Mesendoderm (in vitro differentiated cells): ENCODE measurements around the gene WEE2.

ENCODE experiments used
- DNase-seq: peaks from one replicate; pipeline ENCODE4 v3.0.0; 2013
- H2AK5ac ChIP-seq: 2 replicates; pipeline ENCODE4 v1.6.1; 2013; ENCODE audit warnings: low read length, inconsistent platforms
- H2BK120ac ChIP-seq: 2 replicates; pipeline ENCODE4 v1.6.1; 2013; ENCODE audit warnings: low read depth, mild to moderate bottlenecking, low read length, moderate library complexity, mixed read lengths
- H2BK15ac ChIP-seq: replicated peaks from 2 replicates; pipeline ENCODE4 v1.6.1; 2013; ENCODE audit warnings: low read depth, mild to moderate bottlenecking, moderate library complexity
- H2BK5ac ChIP-seq: 2 replicates; pipeline ENCODE4 v1.6.1; 2013; ENCODE audit warnings: low read length, inconsistent platforms
- H3K18ac ChIP-seq: 2 replicates; pipeline ENCODE4 v1.6.1; 2013; ENCODE audit warnings: mild to moderate bottlenecking, low read length, mixed read lengths
- H3K23ac ChIP-seq: one replicate; pipeline ENCODE4 v1.6.1; 2013; ENCODE audit warnings: low read length
- H3K27ac ChIP-seq: 2 replicates; pipeline ENCODE4 v1.5.1; 2013; ENCODE audit warnings: low read depth, mild to moderate bottlenecking, inconsistent platforms, low read length, moderate library complexity
- H3K27me3 ChIP-seq: 2 replicates; pipeline ENCODE4 v1.6.1; 2013; ENCODE audit warnings: low read length, control low read depth, mild to moderate bottlenecking, inconsistent platforms; ENCODE audit not compliant: insufficient read depth, poor library complexity
- H3K36me3 ChIP-seq: 2 replicates; pipeline ENCODE4 v1.6.1; 2013; ENCODE audit warnings: low read length, inconsistent platforms; ENCODE audit not compliant: control insufficient read depth, insufficient read depth
- H3K4ac ChIP-seq: one replicate; pipeline ENCODE4 v1.6.1; 2013; ENCODE audit warnings: low read depth, mild to moderate bottlenecking, low read length, moderate library complexity
- H3K4me1 ChIP-seq: 2 replicates; pipeline ENCODE4 v1.6.1; 2013; ENCODE audit warnings: low read depth, low read length, inconsistent platforms; ENCODE audit not compliant: control insufficient read depth
- H3K4me2 ChIP-seq: 2 replicates; pipeline ENCODE4 v1.6.1; 2013; ENCODE audit warnings: low read length
- H3K4me3 ChIP-seq: 2 replicates; pipeline ENCODE4 v1.5.1; 2013; ENCODE audit warnings: mild to moderate bottlenecking, low read length
- H3K56ac ChIP-seq: one replicate; pipeline ENCODE4 v1.6.1; 2013; ENCODE audit warnings: low read length
- H3K79me1 ChIP-seq: 2 replicates; pipeline ENCODE4 v1.6.1; 2013; ENCODE audit warnings: low read length, inconsistent platforms
- H3K79me2 ChIP-seq: 2 replicates; pipeline ENCODE4 v1.6.1; 2013; ENCODE audit warnings: mild to moderate bottlenecking, low read length; ENCODE audit not compliant: control insufficient read depth, insufficient read depth
- H3K9ac ChIP-seq: 2 replicates; pipeline ENCODE4 v1.6.1; 2013; ENCODE audit warnings: low read length, inconsistent platforms
- H4K5ac ChIP-seq: one replicate; pipeline ENCODE4 v1.6.1; 2013; ENCODE audit warnings: low read length
- H4K8ac ChIP-seq: one replicate; pipeline ENCODE4 v1.6.1; 2013; ENCODE audit warnings: low read depth, mild to moderate bottlenecking, control low read depth, low read length, moderate library complexity
- WGBS: extraction: QIAGEN DNeasy Blood & Tissue Kit; methylation state at CpG from one replicate; pipeline ENCODE4 v1.1.7; 2013; ENCODE audit warnings: low lambda C conversion rate, missing lambda C conversion rate; ENCODE audit not compliant: insufficient coverage; ENCODE audit errors: extremely low coverage; 5-methylcytosine and 5-hydroxymethylcytosine counted together

The WEE2 gene

GRCh38 chr7:141715018-141715417 is 6.9 kb downstream of the WEE2 start:
- no peak overlapping the region for H4K5ac ChIP-seq
- no peaks in the 10 kb centered on the region for H3K4me1 ChIP-seq
- no peaks in the 10 kb centered on the region for H3K36me3 ChIP-seq
- no peak overlapping the region for H3K56ac ChIP-seq
- H3K23ac ChIP-seq: no peak overlapping the region
- no peak overlapping the region for H3K4me2 ChIP-seq
- H2BK15ac ChIP-seq: no peak overlapping the region
- no peak overlapping the region for H2BK120ac ChIP-seq
- WGBS: no CpG with 5 or more reads among the region's 4 CpGs
- no peak overlapping the region for H3K9ac ChIP-seq
- H3K27ac ChIP-seq: no peak overlapping the region
- H2BK5ac ChIP-seq: no peak overlapping the region
- no peak overlapping the region for H3K18ac ChIP-seq
- no peaks in the 10 kb centered on the region for H3K79me2 ChIP-seq
- H3K4ac ChIP-seq: no peak overlapping the region
- no peak for DNase-seq
- H3K4me3 ChIP-seq: no peak overlapping the region
- no peak overlapping the region for H2AK5ac ChIP-seq
- H3K27me3 ChIP-seq: no peaks in the 10 kb centered on the region
- no peak overlapping the region for H4K8ac ChIP-seq
- H3K79me1 ChIP-seq: no peaks in the 10 kb centered on the region

DNA sequence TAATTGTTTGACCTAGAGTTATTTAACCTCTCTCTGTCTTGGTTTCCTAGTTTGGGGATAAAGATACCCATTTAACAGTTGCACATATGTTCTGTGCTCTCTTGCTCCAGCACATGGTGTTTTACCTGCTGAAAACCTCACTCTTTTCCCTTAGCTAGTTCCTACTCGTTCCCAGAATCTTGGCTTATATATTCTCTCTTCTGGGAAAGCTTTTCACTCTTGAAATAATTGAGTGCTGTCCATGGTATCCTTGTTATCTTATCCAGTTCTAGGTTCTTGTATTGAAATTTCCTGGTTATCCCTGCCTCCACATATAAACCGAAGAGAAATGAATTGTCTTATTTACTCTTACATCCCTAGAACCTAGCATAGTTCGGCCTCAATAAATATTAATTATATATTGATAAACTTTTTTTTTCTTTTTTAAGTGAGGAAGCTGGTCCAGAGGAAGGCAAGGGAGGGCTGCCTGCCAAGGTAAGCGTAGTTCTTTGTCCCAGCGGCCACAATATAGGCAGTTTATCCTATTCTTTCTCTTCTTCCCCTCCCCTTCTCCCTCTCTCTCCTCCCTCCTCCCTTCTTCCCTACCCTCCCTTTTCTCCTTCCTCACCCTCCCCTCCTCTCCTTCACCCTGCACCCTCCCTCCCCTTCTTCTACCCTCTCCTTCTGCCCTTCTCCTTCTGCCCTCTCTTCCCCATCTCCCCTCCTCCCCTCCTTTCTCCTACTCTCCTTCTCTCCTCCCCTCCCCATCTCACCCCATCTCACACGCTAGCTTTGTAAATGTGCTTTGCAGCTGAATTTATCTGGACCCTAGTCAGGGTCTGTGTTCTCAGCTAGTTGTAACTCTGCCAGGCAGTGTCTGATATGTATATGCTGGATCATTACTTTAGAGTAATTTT is 7.9 kb downstream of the WEE2 start:
- Histone ChIP-seq H3K4me3 (no peak overlapping the region), H3K4me1 (no peaks in the 10 kb centered on the region), H3K79me2 (no peaks in the 10 kb centered on the region), H3K27me3 (no peaks in the 10 kb centered on the region), H2BK5ac (no peak overlapping the region), H3K4ac (no peak overlapping the region), H3K27ac (no peak overlapping the region), H3K4me2 (no peak overlapping the region), H2BK15ac (no peak overlapping the region), H3K23ac (no peak overlapping the region), H4K5ac (no peak overlapping the region), H2BK120ac (no peak overlapping the region), H3K79me1 (no peaks in the 10 kb centered on the region), H3K18ac (no peak overlapping the region), H3K56ac (no peak overlapping the region), H3K9ac (no peak overlapping the region), H3K36me3 (no peaks in the 10 kb centered on the region), H2AK5ac (no peak overlapping the region), H4K8ac (no peak overlapping the region)
- DNase-seq: no peak
- no CpG with 5 or more reads among the region's 6 CpGs for WGBS

DNA sequence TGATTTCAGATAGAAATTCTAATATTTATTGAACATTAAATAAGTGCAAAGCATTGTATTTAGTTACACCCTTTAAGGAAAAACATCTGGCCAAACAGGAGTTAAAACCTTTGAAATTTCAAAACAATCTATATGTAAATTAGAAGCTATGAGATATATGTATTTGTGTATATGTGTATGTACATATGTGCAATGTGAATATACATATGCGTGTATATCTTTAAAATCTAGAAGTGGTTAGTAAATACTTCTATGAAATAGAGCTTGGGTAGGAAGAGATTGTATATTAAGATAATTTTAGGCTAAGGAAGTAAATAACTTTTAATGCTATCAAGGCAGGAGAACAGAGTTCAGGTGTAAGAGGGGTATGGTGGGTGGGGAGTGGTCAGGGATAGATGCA is 9.3 kb downstream of the WEE2 start:
- no peak overlapping the region for H2AK5ac ChIP-seq
- H3K4me2 ChIP-seq: no peak overlapping the region
- no peak overlapping the region for H2BK120ac ChIP-seq
- H3K36me3 ChIP-seq: no peaks in the 10 kb centered on the region
- WGBS: no CpG with 5 or more reads among the region's 1 CpG
- no peak overlapping the region for H3K4ac ChIP-seq
- no peak overlapping the region for H2BK5ac ChIP-seq
- H3K56ac ChIP-seq: no peak overlapping the region
- H3K27me3 ChIP-seq: no peaks in the 10 kb centered on the region
- H3K79me1 ChIP-seq: no peaks in the 10 kb centered on the region
- H3K79me2 ChIP-seq: no peaks in the 10 kb centered on the region
- no peak overlapping the region for H2BK15ac ChIP-seq
- H3K4me1 ChIP-seq: no peaks in the 10 kb centered on the region
- no peak overlapping the region for H3K23ac ChIP-seq
- H4K8ac ChIP-seq: no peak overlapping the region
- no peak overlapping the region for H3K4me3 ChIP-seq
- H3K9ac ChIP-seq: no peak overlapping the region
- no peak for DNase-seq
- no peak overlapping the region for H3K27ac ChIP-seq
- no peak overlapping the region for H3K18ac ChIP-seq
- H4K5ac ChIP-seq: no peak overlapping the region

GRCh38 chr7:141722529-141722928 is 14.4 kb downstream of the WEE2 start:
- WGBS: no CpG with 5 or more reads among the region's 2 CpGs
- Histone ChIP-seq H3K56ac (no peak overlapping the region), H2BK5ac (no peak overlapping the region)

GRCh38 chr7:141729020-141729419 is 20.9 kb downstream of the WEE2 start:
- Histone ChIP-seq H3K4me1 (no peaks in the 10 kb centered on the region), H2BK120ac (no peak overlapping the region), H3K4ac (no peak overlapping the region), H4K5ac (no peak overlapping the region), H3K36me3 (no peaks in the 10 kb centered on the region), H2BK15ac (no peak overlapping the region), H4K8ac (no peak overlapping the region), H2AK5ac (no peak overlapping the region), H3K79me1 (no peaks in the 10 kb centered on the region), H3K56ac (no peak overlapping the region), H3K79me2 (no peaks in the 10 kb centered on the region), H3K18ac (no peak overlapping the region), H2BK5ac (no peak overlapping the region), H3K27ac (no peak overlapping the region), H3K27me3 (no peaks in the 10 kb centered on the region), H3K23ac (no peak overlapping the region), H3K4me3 (no peak overlapping the region), H3K9ac (no peak overlapping the region), H3K4me2 (no peak overlapping the region)
- DNase-seq: no peak
- no CpG with 5 or more reads among the region's 1 CpG for WGBS

More at GRCh38 chr7:141722529-141722928, 14.4 kb downstream of the WEE2 start:
- no peak overlapping the region for H3K27ac ChIP-seq
- H4K5ac ChIP-seq: no peak overlapping the region
- no peaks in the 10 kb centered on the region for H3K27me3 ChIP-seq
- H3K18ac ChIP-seq: no peak overlapping the region
- H2BK15ac ChIP-seq: no peak overlapping the region
- no peak overlapping the region for H2BK120ac ChIP-seq
- no peaks in the 10 kb centered on the region for H3K79me1 ChIP-seq
- H4K8ac ChIP-seq: no peak overlapping the region
- no peak overlapping the region for H3K4ac ChIP-seq
- no peak for DNase-seq
- no peaks in the 10 kb centered on the region for H3K79me2 ChIP-seq
- no peak overlapping the region for H3K9ac ChIP-seq
- no peaks in the 10 kb centered on the region for H3K4me1 ChIP-seq
- H3K4me3 ChIP-seq: no peak overlapping the region
- H3K36me3 ChIP-seq: no peaks in the 10 kb centered on the region
- H2AK5ac ChIP-seq: no peak overlapping the region
- no peak overlapping the region for H3K23ac ChIP-seq
- no peak overlapping the region for H3K4me2 ChIP-seq
